Measurements from ENCODE around the gene BRD4. TPM values are rescaled to one million over a fixed set of nuclear protein-coding genes. Genes with fewer than 3 reads are reported as not detected.

The BRD4 gene
- total RNA-seq, 4 donors from 2014 or later, result 7.7 to 38.2 (median 31.3) TPM

GRCh38 chr19:15264061-15264932 lies 68.0 kb downstream of the BRD4 start:
- peaks cover 42 to 100% (median 56%) of the 10 kb centered on the region in 3 donors for H3K36me3 ChIP-seq
- no peak for DNase-seq
- no peak overlapping the region for H3K4me3 ChIP-seq
- intact Hi-C loops (cut with DNase I), result loop anchor here (10.0 kb wide), 2 partner anchors 111 to 291 kb away; partner anchors contain the start of gene AKAP8
- H3K27me3 ChIP-seq, result no peaks in the 10 kb centered on the region
- H3K27ac ChIP-seq, result peak overlapping the region in 3 of 4 donors; percentile 49 to 87 (median 75)
- 43 to 60% methylated on average over 7 to 9 of the region's 28 CpGs for WGBS, 2 donors
- TF ChIP-seq POLR2A (IDR thresholded peaks at IDR 0.05) (peak in 1 of 4 donors; percentile 14), CTCF (IDR thresholded peaks at IDR 0.05) (peak; percentile 73 to 85 (median 82))
- peaks cover 15 to 60% (median 35%) of the 10 kb centered on the region in 3 donors for H3K4me1 ChIP-seq
- no peaks in the 10 kb centered on the region for H3K9me3 ChIP-seq

GRCh38 chr19:15263361-15263985 lies 68.9 kb downstream of the BRD4 start:
- H3K27me3 ChIP-seq, result no peaks in the 10 kb centered on the region
- peak overlapping the region in 2 of 4 donors; percentile 75 to 87 for H3K27ac ChIP-seq
- intact Hi-C loops (cut with DNase I), result loop anchor here (10.0 kb wide), 2 partner anchors 111 to 291 kb away; partner anchors contain the start of gene AKAP8
- no peak for TF ChIP-seq CTCF (IDR thresholded peaks at IDR 0.05)
- TF ChIP-seq POLR2A (IDR thresholded peaks at IDR 0.05), result no peak
- no peak for DNase-seq
- peaks cover 15 to 52% (median 33%) of the 10 kb centered on the region in 3 donors for H3K4me1 ChIP-seq
- peaks cover 48 to 100% (median 62%) of the 10 kb centered on the region in 3 donors for H3K36me3 ChIP-seq
- no peak overlapping the region for H3K4me3 ChIP-seq
- WGBS, 2 donors, result 79 to 86% methylated on average over 7 of the region's 13 CpGs
- H3K9me3 ChIP-seq, result no peaks in the 10 kb centered on the region

DNA sequence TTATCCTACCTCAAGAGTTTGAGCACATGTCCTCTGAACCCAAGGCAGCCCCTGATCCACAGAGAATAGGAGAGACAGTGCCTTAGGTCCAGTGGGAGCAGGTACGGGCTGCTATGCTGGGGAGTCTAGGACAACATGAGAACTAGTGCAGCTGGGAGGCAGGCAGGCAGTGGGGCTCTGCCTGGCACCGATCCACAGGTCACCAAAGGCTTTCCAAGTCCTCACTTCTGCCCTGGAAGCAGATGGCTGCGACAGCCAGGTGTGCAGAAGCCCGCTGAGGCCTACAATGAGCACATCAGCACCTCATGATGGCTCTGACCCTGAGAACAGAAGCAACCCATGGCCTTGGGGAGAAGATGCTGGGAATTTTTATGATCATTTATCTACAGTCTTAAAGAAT lies 70.3 kb downstream of the BRD4 start:
- 89 to 100% methylated on average over 2 to 4 of the region's 4 CpGs for WGBS, 2 donors
- no peaks in the 10 kb centered on the region for H3K27me3 ChIP-seq
- H3K4me3 ChIP-seq, result no peak overlapping the region
- H3K9me3 ChIP-seq, result no peaks in the 10 kb centered on the region
- peaks cover 15 to 37% (median 33%) of the 10 kb centered on the region in 3 donors for H3K4me1 ChIP-seq
- no peak for DNase-seq
- intact Hi-C loops (cut with DNase I), result loop anchor here (10.0 kb wide), 2 partner anchors 113 to 293 kb away; partner anchors contain the start of gene AKAP8
- H3K27ac ChIP-seq, result no peak overlapping the region
- TF ChIP-seq POLR2A (IDR thresholded peaks at IDR 0.05) (no peak), CTCF (IDR thresholded peaks at IDR 0.05) (no peak)
- peaks cover 62 to 100% (median 76%) of the 10 kb centered on the region in 3 donors for H3K36me3 ChIP-seq

DNA sequence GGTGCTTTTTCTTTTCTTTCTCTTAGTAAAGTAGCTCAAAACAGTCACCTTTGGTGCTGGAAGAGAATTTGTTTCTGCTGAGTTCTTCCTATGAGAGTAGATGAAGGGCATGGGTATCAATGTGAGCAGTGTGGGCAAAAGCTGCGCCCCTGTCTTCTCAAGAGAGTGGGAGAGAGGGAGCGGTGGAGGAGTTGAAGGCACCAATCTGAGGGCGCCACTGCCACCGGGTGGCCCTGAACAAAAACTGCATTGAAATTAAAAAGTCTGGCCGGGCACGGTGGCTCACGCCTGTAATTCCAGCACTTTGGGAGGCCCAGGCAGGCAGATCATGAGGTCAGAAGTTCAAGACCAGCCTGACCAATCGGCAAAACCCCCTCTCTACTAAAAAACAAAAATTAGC lies 71.4 kb downstream of the BRD4 start:
- DNase-seq, result no peak
- TF ChIP-seq POLR2A (IDR thresholded peaks at IDR 0.05) (no peak), CTCF (IDR thresholded peaks at IDR 0.05) (peak in 2 of 6 experiments; percentile 22 to 42)
- H3K4me3 ChIP-seq, result no peak overlapping the region
- peaks cover 67 to 100% (median 84%) of the 10 kb centered on the region in 3 donors for H3K36me3 ChIP-seq
- no peaks in the 10 kb centered on the region for H3K27me3 ChIP-seq
- H3K4me1 ChIP-seq, result peaks cover 15 to 26% (median 24%) of the 10 kb centered on the region in 3 donors
- 77 to 95% methylated on average over 8 of the region's 8 CpGs for whole genome bisulfite sequencing, 2 donors
- no peak overlapping the region for H3K27ac ChIP-seq
- no peaks in the 10 kb centered on the region for H3K9me3 ChIP-seq
- intact Hi-C loops (cut with DNase I), result loop anchor here (10.0 kb wide), 2 partner anchors 114 to 294 kb away; partner anchors contain the start of gene AKAP8
